SK-N-SH treated with all-trans-retinoic acid at 6 μM for 48 hours (cell line): ENCODE data around the gene LRRC4C.

Experiments used
- ATAC-seq: fragments of 200-7000 bp; cut with Tn5 transposase; 3 replicates; pipeline ENCODE4 v1.9.1; 2020; ENCODE audit warnings: mild to moderate bottlenecking, moderate library complexity
- BACH2 ChIP-seq: fragments of 250-450 bp; sonication (Bioruptor Pico); IDR thresholded peaks from 2 replicates; pipeline ENCODE4 v1.9.0; 2021; ENCODE audit warnings: mild to moderate bottlenecking, borderline replicate concordance
- CSDC2 ChIP-seq: fragments of 250-450 bp; sonication (Bioruptor Pico); IDR thresholded peaks from 2 replicates; pipeline ENCODE4 v1.5.0; 2020; ENCODE audit warnings: mild to moderate bottlenecking, moderate library complexity
- CSRNP3 ChIP-seq: fragments of 250-450 bp; sonication (Bioruptor Pico); IDR thresholded peaks from 2 replicates; pipeline ENCODE4 v1.5.1; 2021; ENCODE audit warnings: mild to moderate bottlenecking, moderate library complexity
- ESRRG ChIP-seq: fragments of 250-450 bp; sonication (Bioruptor Pico); IDR thresholded peaks from 2 replicates; pipeline ENCODE4 v1.6.1; 2021; ENCODE audit warnings: mild to moderate bottlenecking
- OSR1 ChIP-seq: fragments of 250-450 bp; sonication (Bioruptor Pico); IDR thresholded peaks from 2 replicates; pipeline ENCODE4 v1.8.0; 2022; ENCODE audit warnings: moderate library complexity, mild to moderate bottlenecking, inconsistent platforms
- PPARA ChIP-seq: fragments of 250-450 bp; sonication (Bioruptor Pico); IDR thresholded peaks from 2 replicates; pipeline ENCODE4 v1.5.0; 2020; ENCODE audit warnings: mild to moderate bottlenecking, borderline replicate concordance
- RARB ChIP-seq: fragments of 250-450 bp; sonication (Bioruptor Pico); IDR thresholded peaks from 2 replicates; pipeline ENCODE4 v1.8.0; 2021; ENCODE audit warnings: mild to moderate bottlenecking, moderate library complexity
- TCF4 ChIP-seq: fragments of 250-450 bp; sonication (Bioruptor Pico); IDR thresholded peaks from 2 replicates; pipeline ENCODE4 v1.8.0; 2021; ENCODE audit warnings: mild to moderate bottlenecking, moderate library complexity, borderline replicate concordance
- TOX ChIP-seq: fragments of 250-450 bp; sonication (Bioruptor Pico); IDR thresholded peaks from 2 replicates; pipeline ENCODE4 v1.8.0; 2021; ENCODE audit warnings: mild to moderate bottlenecking, moderate library complexity, borderline replicate concordance
- TSHZ2 ChIP-seq: fragments of 250-450 bp; sonication (Bioruptor Pico); IDR thresholded peaks from 2 replicates; pipeline ENCODE4 v1.5.0; 2020; ENCODE audit warnings: mild to moderate bottlenecking, moderate library complexity
- ZC3H10 ChIP-seq: fragments of 250-450 bp; sonication (Bioruptor Pico); IDR thresholded peaks from 2 replicates; pipeline ENCODE4 v1.5.1; 2021; ENCODE audit warnings: mild to moderate bottlenecking, moderate library complexity
- ZFP30 ChIP-seq: fragments of 450-650 bp; formaldehyde crosslinking; IDR thresholded peaks from 2 replicates; pipeline ENCODE4 v1.5.0; 2022; ENCODE audit warnings: mild to moderate bottlenecking, moderate library complexity
- TF ChIP-seq, protein P1 (sequence below): fragments of 250-450 bp; sonication (Bioruptor Pico); IDR thresholded peaks from 2 replicates; pipeline ENCODE4 v1.5.1; 2020; ENCODE audit warnings: low read depth, mild to moderate bottlenecking, moderate library complexity
- TF ChIP-seq, protein P2 (sequence below): fragments of 250-450 bp; sonication (Bioruptor Pico); IDR thresholded peaks from 2 replicates; pipeline ENCODE4 v1.8.0; 2021; ENCODE audit warnings: low read depth, mild to moderate bottlenecking, moderate library complexity, borderline replicate concordance

The LRRC4C gene

GRCh38 chr11:41389623-41390130, 69.8 kb downstream of the LRRC4C start (continued):
- TF ChIP-seq, protein P1, sequence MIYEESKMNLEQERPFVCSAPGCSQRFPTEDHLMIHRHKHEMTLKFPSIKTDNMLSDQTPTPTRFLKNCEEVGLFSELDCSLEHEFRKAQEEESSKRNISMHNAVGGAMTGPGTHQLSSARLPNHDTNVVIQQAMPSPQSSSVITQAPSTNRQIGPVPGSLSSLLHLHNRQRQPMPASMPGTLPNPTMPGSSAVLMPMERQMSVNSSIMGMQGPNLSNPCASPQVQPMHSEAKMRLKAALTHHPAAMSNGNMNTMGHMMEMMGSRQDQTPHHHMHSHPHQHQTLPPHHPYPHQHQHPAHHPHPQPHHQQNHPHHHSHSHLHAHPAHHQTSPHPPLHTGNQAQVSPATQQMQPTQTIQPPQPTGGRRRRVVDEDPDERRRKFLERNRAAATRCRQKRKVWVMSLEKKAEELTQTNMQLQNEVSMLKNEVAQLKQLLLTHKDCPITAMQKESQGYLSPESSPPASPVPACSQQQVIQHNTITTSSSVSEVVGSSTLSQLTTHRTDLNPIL (CRISPR knock-in tag) = no peak
- TF ChIP-seq, protein P2, sequence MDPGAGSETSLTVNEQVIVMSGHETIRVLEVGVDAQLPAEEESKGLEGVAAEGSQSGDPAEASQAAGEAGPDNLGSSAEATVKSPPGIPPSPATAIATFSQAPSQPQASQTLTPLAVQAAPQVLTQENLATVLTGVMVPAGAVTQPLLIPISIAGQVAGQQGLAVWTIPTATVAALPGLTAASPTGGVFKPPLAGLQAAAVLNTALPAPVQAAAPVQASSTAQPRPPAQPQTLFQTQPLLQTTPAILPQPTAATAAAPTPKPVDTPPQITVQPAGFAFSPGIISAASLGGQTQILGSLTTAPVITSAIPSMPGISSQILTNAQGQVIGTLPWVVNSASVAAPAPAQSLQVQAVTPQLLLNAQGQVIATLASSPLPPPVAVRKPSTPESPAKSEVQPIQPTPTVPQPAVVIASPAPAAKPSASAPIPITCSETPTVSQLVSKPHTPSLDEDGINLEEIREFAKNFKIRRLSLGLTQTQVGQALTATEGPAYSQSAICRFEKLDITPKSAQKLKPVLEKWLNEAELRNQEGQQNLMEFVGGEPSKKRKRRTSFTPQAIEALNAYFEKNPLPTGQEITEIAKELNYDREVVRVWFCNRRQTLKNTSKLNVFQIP (CRISPR knock-in tag) = no peak
- TF ChIP-seq TOX (CRISPR knock-in tag) = no peak

DNA sequence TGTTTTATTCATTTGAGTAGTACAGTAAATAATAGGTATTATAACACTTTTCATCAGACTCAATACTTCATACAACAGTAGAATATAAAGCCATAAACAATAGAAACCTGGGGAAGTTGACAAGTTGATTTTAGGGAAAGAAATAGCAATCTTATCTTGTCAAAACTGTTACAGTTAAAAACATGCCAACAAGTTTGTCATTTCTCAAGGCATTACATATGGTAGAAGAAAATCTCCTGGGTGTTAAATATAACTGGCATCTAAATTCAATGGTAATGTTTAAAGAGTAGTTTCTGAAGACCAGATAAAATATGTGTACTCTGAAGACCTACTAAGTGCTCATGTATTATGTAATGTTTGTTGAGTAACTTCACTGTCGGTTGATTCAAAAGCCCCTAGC, 75.1 kb downstream of the LRRC4C start:
- no peak for ATAC-seq
- no peak for TF ChIP-seq TSHZ2 (CRISPR knock-in tag)
- TF ChIP-seq, protein P1 (CRISPR knock-in tag) = no peak

- no peak for ATAC-seq
- TF ChIP-seq ZFP30 (CRISPR knock-in tag) (no peak), RARB (CRISPR knock-in tag) (no peak), TSHZ2 (CRISPR knock-in tag) (no peak), TOX (CRISPR knock-in tag) (no peak), TCF4 (CRISPR knock-in tag) (no peak), ESRRG (CRISPR knock-in tag) (no peak), ZC3H10 (CRISPR knock-in tag) (no peak), PPARA (CRISPR knock-in tag) (no peak), CSRNP3 (no peak), BACH2 (CRISPR knock-in tag) (no peak), OSR1 (no peak), CSDC2 (CRISPR knock-in tag) (no peak)
- TF ChIP-seq, protein P2 (CRISPR knock-in tag) = no peak
- TF ChIP-seq, protein P1 (CRISPR knock-in tag) = no peak
These were observed 75.7 kb downstream of the LRRC4C start for GRCh38 chr11:41383768-41384167.
